Naive B cell (primary cell): ENCODE measurements around the gene SLC12A7. TPM values are rescaled to one million over a fixed set of nuclear protein-coding genes. Genes with fewer than 3 reads are reported as not detected.

ENCODE experiments used
- ATAC-seq, 2 donors: fragments of 150-1000 bp; cut with Tn5 transposase; 2 replicates each; pipeline ENCODE4 v1.10.0; 2021; ENCODE audit warnings: low read depth in 2 of 2, mild to moderate bottlenecking in 2 of 2, moderate library complexity in 2 of 2
- DNase-seq: peaks from one replicate; pipeline ENCODE4 v3.0.0; 2022
- H3K27ac Mint-ChIP-seq, 6 donors: one replicate each; pipeline ENCODE4 v1.8.0; 2020 to 2022; ENCODE audit warnings: mild to moderate bottlenecking in 6 of 6, mixed read lengths in 6 of 6, moderate library complexity in 5 of 6, inconsistent platforms in 2 of 6
- H3K27me3 Mint-ChIP-seq, 3 donors: one replicate each; pipeline ENCODE4 v1.8.0; 2021 to 2022; ENCODE audit warnings: mixed read lengths in 3 of 3, mild to moderate bottlenecking in 1 of 3
- H3K36me3 Mint-ChIP-seq, 2 donors: one replicate each; pipeline ENCODE4 v1.8.0; 2020 to 2022; ENCODE audit warnings: mixed read lengths in 2 of 2, inconsistent platforms in 1 of 2, mild to moderate bottlenecking in 1 of 2
- H3K4me1 Mint-ChIP-seq, 3 donors: one replicate each; pipeline ENCODE4 v1.8.0; 2020 to 2022; ENCODE audit warnings: mixed read lengths in 3 of 3, inconsistent platforms in 1 of 3, mild to moderate bottlenecking in 1 of 3, moderate library complexity in 1 of 3
- H3K4me3 Mint-ChIP-seq, 8 donors: one replicate each; pipeline ENCODE4 v1.8.0; 2020 to 2022; ENCODE audit warnings: mild to moderate bottlenecking in 8 of 8, mixed read lengths in 8 of 8, moderate library complexity in 8 of 8, inconsistent platforms in 2 of 8
- H3K9me3 Mint-ChIP-seq, 7 donors: one replicate each; pipeline ENCODE4 v1.8.0; 2020 to 2022; ENCODE audit warnings: mixed read lengths in 7 of 7, mild to moderate bottlenecking in 5 of 7, inconsistent platforms in 2 of 7, moderate library complexity in 1 of 7
- polyA plus RNA-seq, 6 donors: library from polyadenylated mRNA; unstranded; fragments of 300-500 nt; fragmentation: Illumina TruSeq; gene quantifications; one replicate each; pipeline ENCODE4 v1.2.3, GENCODE V29; 2021; ENCODE audit warnings: low read depth in 6 of 6

Gene SLC12A7
- polyA plus RNA-seq, 6 donors from 2014 or later, result 1.9 to 15.6 (median 5.8) TPM

DNA sequence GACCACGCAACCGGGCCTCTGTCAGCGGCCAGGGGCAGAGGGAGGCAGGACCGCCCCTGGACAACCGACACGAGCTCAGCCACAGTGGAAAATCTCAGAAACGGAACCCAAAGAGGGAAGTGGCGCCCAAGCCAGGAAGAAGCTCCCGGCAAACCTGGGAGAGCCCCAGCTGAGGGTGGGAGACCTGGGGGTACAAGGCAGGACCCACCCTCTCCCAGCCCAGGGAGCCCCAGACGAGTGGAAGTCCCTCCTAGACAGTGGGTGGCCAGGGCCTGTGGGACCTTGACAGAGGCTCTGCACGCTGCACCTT lies 3.0 kb downstream of the SLC12A7 start:
- no peak for DNase-seq
- Mint-ChIP-seq H3K27me3 (no peaks in the 10 kb centered on the region), H3K4me1 (peaks cover 32 to 71% (median 38%) of the 10 kb centered on the region in 3 donors), H3K27ac (peak overlapping the region in 4 of 6 donors; percentile 47 to 99 (median 72)), H3K36me3 (no peaks in the 10 kb centered on the region), H3K4me3 (peak overlapping the region in 7 of 8 donors; percentile 25 to 90 (median 70)), H3K9me3 (no peaks in the 10 kb centered on the region)
- no peak for ATAC-seq

DNA sequence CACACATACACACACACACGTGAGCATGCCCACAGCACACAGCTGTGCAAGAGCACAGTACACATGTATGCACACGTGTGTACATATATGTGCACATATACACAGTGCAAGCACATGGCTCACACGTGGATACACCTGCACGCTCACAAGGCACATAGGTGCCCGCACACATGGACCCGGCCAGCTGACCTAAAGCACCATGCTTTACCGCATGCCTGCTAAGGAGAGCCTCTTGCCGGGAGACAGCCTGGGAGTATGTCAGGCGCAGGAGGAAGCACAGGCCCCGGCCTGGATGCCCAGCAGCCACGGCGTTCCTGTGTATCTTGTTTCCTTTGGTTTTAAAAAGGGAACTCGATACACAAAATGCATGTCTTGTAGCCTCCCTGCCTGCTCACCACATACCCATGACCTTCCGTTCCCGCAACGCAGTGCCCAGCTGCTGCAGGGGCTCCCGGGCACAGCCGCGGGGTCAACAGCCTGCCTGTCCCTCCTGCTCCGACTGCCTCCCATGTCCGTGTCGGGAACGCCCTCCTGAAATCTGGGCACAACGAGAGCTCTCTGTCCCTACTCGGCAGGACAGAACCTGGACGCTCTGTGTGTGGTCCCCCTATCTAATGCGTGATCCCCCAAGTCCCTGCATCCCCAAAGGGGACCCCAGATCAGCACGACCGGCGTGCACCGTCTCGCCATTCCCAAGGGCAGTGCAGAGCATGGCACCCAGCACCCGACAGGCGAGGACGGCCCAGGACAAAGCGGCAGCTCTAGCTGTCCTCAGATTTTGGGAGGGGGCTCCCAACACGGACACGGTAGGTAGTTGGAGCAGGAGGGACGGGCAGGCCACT lies 3.6 kb downstream of the SLC12A7 start:
- H3K27ac Mint-ChIP-seq, result peak overlapping the region in 5 of 6 donors; percentile 67 to 99 (median 98)
- peaks cover 38 to 77% (median 44%) of the 10 kb centered on the region in 3 donors for H3K4me1 Mint-ChIP-seq
- H3K27me3 Mint-ChIP-seq, result no peaks in the 10 kb centered on the region
- no peaks in the 10 kb centered on the region for H3K9me3 Mint-ChIP-seq
- H3K36me3 Mint-ChIP-seq, result no peaks in the 10 kb centered on the region
- no peak for ATAC-seq
- peak; percentile 45 for DNase-seq
- H3K4me3 Mint-ChIP-seq, result peak overlapping the region in 7 of 8 donors; percentile 62 to 90 (median 81)

DNA sequence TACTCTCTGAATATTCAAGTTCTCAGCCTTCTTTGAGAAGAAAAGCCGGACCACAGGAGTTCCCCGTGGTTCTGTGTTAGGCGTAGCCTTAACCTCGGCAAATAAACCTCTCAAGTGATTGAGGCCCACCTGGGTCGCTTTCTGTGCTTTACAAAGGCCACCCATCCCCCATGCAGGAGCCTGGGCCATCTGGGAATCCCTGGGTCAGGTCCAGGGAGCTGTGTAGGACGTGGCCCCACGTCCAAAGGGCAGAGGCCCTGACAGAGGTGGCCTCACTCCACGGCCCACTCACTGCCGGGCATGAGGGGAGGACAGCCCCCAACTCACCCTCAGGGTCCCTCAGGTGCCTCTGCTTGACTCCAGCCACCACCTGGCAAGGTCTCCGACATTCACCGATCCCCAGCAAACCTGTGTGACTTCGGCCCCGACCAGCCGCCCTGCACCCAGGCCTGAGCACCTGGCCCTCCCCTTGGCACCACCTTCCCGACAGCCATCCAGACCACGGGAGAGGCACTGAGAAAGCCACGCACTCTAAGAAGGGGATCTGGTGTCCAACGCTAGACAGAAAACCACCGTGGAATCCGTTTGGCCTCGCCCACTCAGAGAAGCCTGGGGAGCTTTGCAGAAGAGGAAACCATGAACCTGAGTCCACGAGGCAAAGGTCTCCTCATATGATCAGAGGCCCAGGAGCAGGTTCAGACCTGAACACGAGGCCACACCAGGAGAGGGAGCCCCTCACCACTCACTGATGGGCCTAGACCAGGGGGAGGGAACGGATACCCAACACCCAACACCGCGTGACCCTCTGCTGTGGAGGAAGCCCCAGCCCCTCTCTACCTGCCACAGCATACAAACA lies 4.5 kb downstream of the SLC12A7 start:
- Mint-ChIP-seq H3K27me3 (no peaks in the 10 kb centered on the region), H3K4me3 (peak overlapping the region in 7 of 8 donors; percentile 62 to 90 (median 81)), H3K9me3 (no peaks in the 10 kb centered on the region), H3K4me1 (peaks cover 38 to 83% (median 42%) of the 10 kb centered on the region in 3 donors), H3K27ac (peak overlapping the region in 5 of 6 donors; percentile 96 to 99 (median 99)), H3K36me3 (no peaks in the 10 kb centered on the region)
- DNase-seq (peak; percentile 44), ATAC-seq (no peak)

DNA sequence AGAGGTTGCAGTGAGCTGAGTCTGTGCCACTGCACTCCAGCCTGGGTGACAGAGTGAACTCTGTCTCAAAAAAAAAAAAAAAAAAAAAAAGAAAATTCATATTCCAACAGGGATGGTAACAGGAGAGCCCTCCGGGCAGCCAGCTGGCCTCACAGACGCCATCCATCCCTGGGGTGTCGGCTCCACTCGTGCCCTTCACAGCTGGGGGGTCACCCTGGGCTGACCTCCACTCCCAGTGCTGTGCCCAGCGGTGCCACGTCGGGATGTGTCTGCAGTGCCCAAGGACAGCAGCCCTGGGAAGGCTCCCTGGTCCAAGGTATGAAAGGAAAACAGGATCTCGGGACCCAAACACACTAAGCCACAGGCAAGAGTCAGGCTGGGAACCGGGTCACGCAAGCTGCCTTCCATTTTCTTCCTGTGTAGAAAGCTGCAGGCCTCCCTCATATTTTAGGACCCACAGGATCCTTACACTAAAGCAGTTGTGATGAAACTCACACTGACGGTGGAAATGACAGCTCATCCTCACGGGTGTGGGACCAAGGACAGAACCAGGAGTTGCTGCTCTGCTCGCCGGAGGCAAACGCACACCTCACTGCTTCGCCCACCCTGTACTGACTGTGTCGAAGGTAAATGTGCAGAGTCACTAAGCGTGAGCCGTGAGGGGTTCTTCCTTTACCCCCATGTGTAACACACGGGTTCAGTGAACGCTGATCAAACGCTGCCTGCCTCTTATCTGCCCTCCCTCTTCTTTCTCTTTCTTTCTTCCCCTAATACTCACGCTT lies 5.3 kb downstream of the SLC12A7 start:
- H3K27ac Mint-ChIP-seq, result peak overlapping the region in 5 of 6 donors; percentile 96 to 99 (median 99)
- no peak for ATAC-seq

DNA sequence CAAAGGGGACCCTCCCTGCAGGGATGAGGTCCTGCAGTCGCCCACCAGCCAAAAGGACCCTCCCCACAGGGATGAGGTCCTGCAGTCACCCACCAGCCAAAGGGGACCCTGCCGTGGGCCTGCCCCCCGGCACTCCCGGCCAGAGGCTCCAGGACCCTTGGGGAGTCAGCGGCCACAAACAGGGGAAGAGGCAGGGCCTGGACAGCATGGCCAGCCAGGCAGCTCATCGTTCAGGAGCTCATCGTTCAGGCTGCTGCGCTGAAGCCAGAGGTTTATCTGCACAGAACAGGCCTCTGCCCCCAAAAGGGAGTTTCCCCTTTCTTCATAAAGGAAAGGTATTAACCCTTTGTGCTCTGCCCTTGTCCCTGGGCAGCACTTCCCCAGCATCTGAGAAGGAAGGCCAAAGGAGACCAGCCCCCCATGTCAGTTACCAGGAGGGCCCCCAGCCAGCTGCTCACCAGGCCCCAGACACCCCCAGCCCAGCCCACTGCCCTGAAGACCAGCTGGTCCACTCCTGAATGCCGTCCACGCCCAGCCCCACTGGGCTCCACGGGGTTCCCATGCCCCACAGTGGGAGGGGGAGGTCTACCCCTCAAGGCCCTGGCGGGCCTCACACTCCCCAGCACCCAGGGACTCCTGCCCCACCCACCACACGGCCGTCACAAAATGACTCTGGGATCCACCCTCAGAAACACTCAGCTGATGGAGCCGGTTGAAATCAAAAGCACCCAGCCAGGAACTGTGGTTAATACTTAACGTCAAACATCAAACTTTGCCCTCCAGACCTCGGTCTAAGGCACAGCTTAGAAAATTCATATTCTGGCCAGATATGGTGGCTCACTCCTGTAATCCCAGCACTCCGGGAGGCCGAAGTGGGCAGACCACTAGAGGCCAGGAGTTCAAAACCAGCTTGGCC lies 6.3 kb downstream of the SLC12A7 start:
- H3K27me3 Mint-ChIP-seq, result no peaks in the 10 kb centered on the region
- peak overlapping the region in 5 of 6 donors; percentile 96 to 99 (median 99) for H3K27ac Mint-ChIP-seq
- peak overlapping the region; percentile 54 to 92 (median 83) for H3K4me3 Mint-ChIP-seq
- no peaks in the 10 kb centered on the region for H3K9me3 Mint-ChIP-seq
- ATAC-seq (peak; percentile 72 to 75), DNase-seq (peak; percentile 87)
- no peaks in the 10 kb centered on the region for H3K36me3 Mint-ChIP-seq
- H3K4me1 Mint-ChIP-seq, result peaks cover 38 to 86% (median 49%) of the 10 kb centered on the region in 3 donors

More for the DNA sequence above, 5.3 kb downstream of the SLC12A7 start:
- no peaks in the 10 kb centered on the region for H3K9me3 Mint-ChIP-seq
- H3K36me3 Mint-ChIP-seq, result no peaks in the 10 kb centered on the region
- H3K4me3 Mint-ChIP-seq, result peak overlapping the region in 7 of 8 donors; percentile 16 to 90 (median 77)
- peaks cover 38 to 90% (median 49%) of the 10 kb centered on the region in 3 donors for H3K4me1 Mint-ChIP-seq
- DNase-seq, result no peak
- H3K27me3 Mint-ChIP-seq, result no peaks in the 10 kb centered on the region

DNA sequence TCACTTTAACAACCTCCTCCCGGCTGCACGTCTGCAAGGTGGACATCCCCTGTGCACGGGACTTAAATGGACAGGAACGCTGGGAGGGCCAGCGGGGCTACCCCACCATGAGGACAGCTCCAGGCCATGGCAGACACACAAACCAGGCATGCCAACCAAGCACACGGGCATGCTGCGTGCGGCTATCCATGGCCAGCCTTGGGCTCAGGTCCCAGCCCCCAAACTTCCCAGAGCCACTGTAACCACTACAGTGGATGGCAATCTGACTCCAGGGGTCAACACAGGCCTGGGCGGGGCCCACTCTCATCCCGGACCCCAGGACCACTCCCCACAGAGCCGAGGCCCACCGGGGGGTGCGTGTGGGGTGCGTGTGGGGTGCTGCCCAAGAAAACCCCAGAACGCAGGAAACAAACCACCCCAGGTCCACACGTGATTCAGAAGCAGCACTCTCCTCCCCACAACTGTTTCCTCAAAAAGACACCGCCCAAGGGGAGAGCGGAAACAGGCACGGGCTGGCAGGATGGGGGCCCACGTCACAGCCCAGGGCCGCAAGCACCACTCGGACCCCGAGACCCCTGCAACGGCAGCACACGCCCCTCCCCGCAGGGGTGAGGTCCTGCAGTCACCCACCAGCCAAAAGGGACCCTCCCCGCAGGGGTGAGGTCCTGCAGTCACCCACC lies 7.4 kb downstream of the SLC12A7 start:
- Mint-ChIP-seq H3K27ac (peak overlapping the region in 5 of 6 donors; percentile 95 to 99 (median 98)), H3K27me3 (no peaks in the 10 kb centered on the region), H3K36me3 (no peaks in the 10 kb centered on the region), H3K4me1 (peaks cover 35 to 76% (median 46%) of the 10 kb centered on the region in 3 donors), H3K4me3 (peak overlapping the region in 7 of 8 donors; percentile 80 to 92 (median 83)), H3K9me3 (no peaks in the 10 kb centered on the region)
- peak; percentile 85 for DNase-seq
- peak; percentile 62 to 67 for ATAC-seq

DNA sequence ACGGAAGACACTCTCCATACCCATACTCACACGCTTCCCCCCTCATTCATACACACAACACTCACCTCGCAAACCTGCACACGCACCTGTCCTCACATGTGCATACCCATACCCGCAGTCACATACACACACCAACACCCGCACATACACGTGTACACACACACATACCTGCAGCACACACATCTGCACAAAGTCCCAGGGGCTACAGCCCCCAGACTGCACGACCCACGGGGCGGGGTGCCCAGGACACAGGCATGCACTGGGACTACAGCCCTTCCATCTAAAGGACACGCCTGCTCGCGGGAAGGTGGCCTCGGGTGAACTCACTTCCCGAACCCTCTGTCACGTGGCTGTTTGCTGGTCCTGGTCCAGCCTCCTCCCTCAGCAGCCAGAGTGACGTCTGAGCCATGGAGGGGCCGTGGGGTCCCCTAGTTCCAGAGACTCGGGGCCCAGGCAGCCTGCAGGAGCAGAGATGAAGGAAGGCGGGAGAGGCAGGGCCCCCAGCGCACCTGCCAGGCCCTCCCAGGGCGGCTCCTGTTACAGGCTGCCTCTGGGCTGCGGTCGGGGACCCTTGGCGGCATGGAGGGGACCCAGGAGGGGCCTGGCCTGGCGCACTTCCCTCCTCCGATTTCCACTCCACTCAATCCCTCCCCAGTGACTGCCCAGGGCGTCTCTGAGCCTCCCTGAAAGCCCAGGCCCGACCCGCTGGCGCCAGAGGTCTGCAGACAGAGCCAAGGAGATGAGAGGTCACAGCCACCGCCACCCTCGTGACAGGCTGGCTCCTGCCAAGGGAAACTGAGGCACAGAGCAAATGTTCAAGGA lies 8.1 kb downstream of the SLC12A7 start:
- H3K9me3 Mint-ChIP-seq, result no peaks in the 10 kb centered on the region
- no peaks in the 10 kb centered on the region for H3K27me3 Mint-ChIP-seq
- ATAC-seq, result no peak
- no peaks in the 10 kb centered on the region for H3K36me3 Mint-ChIP-seq
- no peak for DNase-seq
- H3K4me3 Mint-ChIP-seq, result peak overlapping the region in 7 of 8 donors; percentile 80 to 92 (median 83)
- peak overlapping the region in 5 of 6 donors; percentile 95 to 99 (median 98) for H3K27ac Mint-ChIP-seq
- H3K4me1 Mint-ChIP-seq, result peaks cover 35 to 68% (median 42%) of the 10 kb centered on the region in 3 donors

DNA sequence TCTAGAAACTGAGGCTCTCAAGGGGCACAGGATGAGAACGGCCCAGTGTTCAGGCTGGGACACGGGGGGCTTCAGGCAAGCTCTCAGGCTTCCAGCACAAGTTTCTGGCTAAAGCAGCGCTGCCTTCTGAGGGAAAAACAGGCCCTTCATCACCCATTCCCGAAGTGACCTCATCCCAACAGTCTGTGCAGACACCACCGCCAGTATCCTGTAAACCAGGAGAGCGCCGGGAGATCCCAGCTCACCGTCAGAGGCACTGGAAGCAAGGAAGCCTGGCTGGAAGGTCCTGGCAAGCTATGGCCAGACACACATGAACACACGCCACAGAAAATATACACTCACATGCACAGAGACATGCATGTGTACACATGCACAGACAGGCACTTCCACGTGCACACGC lies 8.8 kb downstream of the SLC12A7 start:
- peak overlapping the region in 6 of 8 donors; percentile 47 to 92 (median 80) for H3K4me3 Mint-ChIP-seq
- DNase-seq (no peak), ATAC-seq (no peak)
- H3K9me3 Mint-ChIP-seq, result no peaks in the 10 kb centered on the region
- no peaks in the 10 kb centered on the region for H3K36me3 Mint-ChIP-seq
- H3K4me1 Mint-ChIP-seq, result peaks cover 30 to 62% (median 37%) of the 10 kb centered on the region in 3 donors
- no peaks in the 10 kb centered on the region for H3K27me3 Mint-ChIP-seq
- peak overlapping the region; percentile 27 to 99 (median 96) for H3K27ac Mint-ChIP-seq

DNA sequence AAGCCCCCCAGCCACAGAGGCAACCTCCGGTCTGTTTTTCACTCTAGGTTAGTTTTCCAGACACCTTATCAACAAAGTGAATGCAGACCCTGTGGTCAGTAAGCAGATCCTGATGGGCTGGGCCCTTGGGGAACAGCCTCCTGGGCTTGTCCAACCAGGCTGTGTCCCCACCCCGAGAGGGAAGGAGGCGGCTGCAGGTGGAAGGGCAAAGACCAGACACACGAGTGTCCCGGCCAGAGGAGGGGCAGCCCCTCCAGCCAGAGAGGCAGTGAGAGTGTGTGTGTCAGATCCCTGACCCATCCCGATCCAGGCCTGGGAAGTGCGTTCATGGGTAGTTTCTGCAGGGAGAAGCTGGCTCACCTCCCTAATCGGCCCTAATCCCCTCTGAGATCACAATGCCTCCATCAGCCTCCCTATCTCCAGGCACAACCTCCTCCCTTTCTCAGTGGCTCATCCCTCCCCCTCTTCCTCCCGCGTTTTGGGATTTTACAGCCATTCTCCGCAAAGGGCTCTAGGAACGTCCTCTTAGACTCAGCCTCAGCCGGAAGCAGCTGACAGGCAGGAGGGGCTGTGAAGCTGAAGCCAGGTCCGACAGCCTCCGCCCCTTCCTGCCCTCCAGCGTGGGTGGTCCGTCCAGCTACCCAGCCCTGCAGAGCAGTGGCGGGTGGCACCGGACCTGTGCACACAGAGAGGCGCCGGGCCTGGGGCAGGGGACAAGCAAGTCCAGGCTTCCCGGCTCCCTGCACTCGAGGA lies 9.7 kb downstream of the SLC12A7 start:
- H3K4me1 Mint-ChIP-seq, result peaks cover 22 to 58% (median 31%) of the 10 kb centered on the region in 3 donors
- ATAC-seq, result no peak
- H3K27me3 Mint-ChIP-seq, result no peaks in the 10 kb centered on the region
- H3K4me3 Mint-ChIP-seq, result peak overlapping the region in 7 of 8 donors; percentile 12 to 80 (median 29)
- H3K9me3 Mint-ChIP-seq, result no peaks in the 10 kb centered on the region
- no peak for DNase-seq
- peak overlapping the region in 3 of 6 donors; percentile 7 to 75 (median 50) for H3K27ac Mint-ChIP-seq
- H3K36me3 Mint-ChIP-seq, result no peaks in the 10 kb centered on the region

DNA sequence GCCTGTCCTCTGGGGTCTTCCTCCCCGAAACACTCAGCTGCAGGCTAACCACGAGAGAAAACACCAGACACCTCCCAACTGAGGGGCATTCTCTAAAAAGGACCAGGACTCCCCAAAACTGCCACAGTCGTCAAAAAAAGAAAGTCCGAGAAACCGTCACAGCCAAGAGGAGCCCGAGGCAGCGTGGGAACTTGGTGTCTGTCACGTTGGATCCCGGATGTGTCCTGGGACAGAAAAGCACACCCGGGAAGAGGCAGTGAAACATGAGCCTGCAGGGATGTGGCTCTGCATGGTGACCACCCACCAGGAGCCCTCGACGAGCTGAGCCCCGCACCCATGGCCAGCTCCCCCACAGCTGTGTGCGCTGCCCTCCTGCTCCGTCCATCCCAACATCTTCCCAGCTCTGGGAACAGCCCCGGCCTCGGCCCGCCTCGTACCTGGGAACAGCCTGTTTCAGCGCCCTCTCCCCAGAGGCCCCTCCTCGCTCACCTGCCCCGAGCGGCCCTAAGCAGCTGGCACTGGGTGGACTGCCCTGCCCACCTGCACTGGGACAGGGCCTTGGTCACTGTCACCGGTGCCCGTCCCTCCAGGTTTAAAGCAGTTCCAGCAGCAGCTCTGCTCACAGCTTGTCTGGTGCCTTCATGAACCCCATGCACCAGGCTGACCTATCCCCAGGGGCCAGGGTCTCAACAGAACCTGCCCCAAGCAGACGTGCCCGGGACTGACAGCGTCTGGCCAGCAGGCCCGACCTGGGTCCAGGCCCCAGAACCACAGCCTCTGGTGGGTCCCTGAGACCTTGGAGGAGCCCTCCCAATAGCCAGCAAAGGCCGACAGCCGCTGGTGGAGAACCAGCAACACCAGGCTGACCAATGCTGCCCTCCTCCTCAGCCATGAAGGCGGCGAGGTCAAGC lies 10.9 kb downstream of the SLC12A7 start:
- H3K4me1 Mint-ChIP-seq, result peaks cover 12 to 50% (median 29%) of the 10 kb centered on the region in 3 donors
- no peaks in the 10 kb centered on the region for H3K27me3 Mint-ChIP-seq
- no peaks in the 10 kb centered on the region for H3K36me3 Mint-ChIP-seq
- ATAC-seq (no peak), DNase-seq (no peak)
- peak overlapping the region in 2 of 6 donors; percentile 60 to 90 for H3K27ac Mint-ChIP-seq
- no peak overlapping the region for H3K4me3 Mint-ChIP-seq
- H3K9me3 Mint-ChIP-seq, result no peaks in the 10 kb centered on the region
